Adrenal gland (tissue), 5 donors: Measurements from ENCODE around the gene HTATSF1.

Experiments used
- POLR2A ChIP-seq, 2 donors: fragments of 450-650 bp; IDR thresholded peaks; one replicate each; pipeline ENCODE4 v1.6.1; 2017; ENCODE audit warnings: antibody characterized with exemption in 2 of 2, mild to moderate bottlenecking in 2 of 2, moderate library complexity in 1 of 2
- TF ChIP-seq, protein P1 (sequence below), 6 experiments: fragments of 450-650 bp in 4 of 6; fragments of 200-600 bp in 2 of 6; sonication (generic) in 1 of 6; IDR thresholded peaks; 1 replicate in 5 of 6; 2 replicates in 1 of 6; pipeline versions ENCODE4 v1.5.1 to v1.8.0; 2016 to 2021; ENCODE audit warnings: antibody characterized with exemption in 6 of 6, mild to moderate bottlenecking in 2 of 6, moderate library complexity in 1 of 6
- donor health status: DM: no; HTN: no; CAD: no.

DNA sequence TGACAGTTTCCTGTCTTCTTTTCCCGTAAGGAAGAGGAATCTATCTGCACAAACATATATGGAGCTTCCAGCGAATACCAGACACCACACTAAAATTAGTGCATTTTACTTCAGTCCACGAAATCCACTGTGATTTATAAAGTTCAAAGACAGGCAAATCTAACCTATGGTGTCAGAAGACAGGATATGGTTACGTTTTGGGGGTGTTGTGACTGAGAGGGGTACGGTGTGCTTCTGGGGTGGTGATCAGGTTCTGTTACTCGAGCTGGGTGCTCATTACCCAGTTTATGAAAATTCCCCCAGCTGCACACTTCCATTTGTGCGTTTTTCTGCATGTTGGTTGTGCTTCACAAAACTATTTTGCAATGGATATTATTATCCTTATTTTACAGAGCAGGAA, 44.9 kb downstream of the HTATSF1 start:
- TF ChIP-seq, protein P1, sequence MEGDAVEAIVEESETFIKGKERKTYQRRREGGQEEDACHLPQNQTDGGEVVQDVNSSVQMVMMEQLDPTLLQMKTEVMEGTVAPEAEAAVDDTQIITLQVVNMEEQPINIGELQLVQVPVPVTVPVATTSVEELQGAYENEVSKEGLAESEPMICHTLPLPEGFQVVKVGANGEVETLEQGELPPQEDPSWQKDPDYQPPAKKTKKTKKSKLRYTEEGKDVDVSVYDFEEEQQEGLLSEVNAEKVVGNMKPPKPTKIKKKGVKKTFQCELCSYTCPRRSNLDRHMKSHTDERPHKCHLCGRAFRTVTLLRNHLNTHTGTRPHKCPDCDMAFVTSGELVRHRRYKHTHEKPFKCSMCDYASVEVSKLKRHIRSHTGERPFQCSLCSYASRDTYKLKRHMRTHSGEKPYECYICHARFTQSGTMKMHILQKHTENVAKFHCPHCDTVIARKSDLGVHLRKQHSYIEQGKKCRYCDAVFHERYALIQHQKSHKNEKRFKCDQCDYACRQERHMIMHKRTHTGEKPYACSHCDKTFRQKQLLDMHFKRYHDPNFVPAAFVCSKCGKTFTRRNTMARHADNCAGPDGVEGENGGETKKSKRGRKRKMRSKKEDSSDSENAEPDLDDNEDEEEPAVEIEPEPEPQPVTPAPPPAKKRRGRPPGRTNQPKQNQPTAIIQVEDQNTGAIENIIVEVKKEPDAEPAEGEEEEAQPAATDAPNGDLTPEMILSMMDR (IDR thresholded peaks at IDR 0.05) = no peak
- no peak for TF ChIP-seq POLR2A (IDR thresholded peaks at IDR 0.05)
